22Rv1 (cell line): ENCODE measurements around the gene SLBP.

Experiments used
- CTCF ChIP-seq: fragments of 450-650 bp; IDR thresholded peaks from 2 replicates; pipeline ENCODE4 v1.5.1; 2017; ENCODE audit warnings: mild to moderate bottlenecking
- ZFX ChIP-seq: fragments of 450-650 bp; IDR thresholded peaks from 2 replicates; pipeline ENCODE4 v1.6.1; 2017; ENCODE audit warnings: antibody characterized with exemption, borderline replicate concordance

- TF ChIP-seq CTCF (no peak), ZFX (no peak)
Measured at GRCh38 chr4:1658581-1658980, 53.5 kb downstream of the SLBP start.
